ENCODE results near the gene NUCKS1.

GRCh38 chr1:205698921-205699320, 51.1 kb downstream of the NUCKS1 start:
- no peak for TF ChIP-seq CTCF (IDR thresholded peaks at IDR 0.05)
- no peak for TF ChIP-seq POLR2AphosphoS5 (IDR thresholded peaks at IDR 0.05; ENCODE audit: low read depth, low read length)
- no peak for TF ChIP-seq USF2 (IDR thresholded peaks at IDR 0.05; ENCODE audit: borderline replicate concordance, low read depth, low read length)
- TF ChIP-seq FOXM1 (IDR thresholded peaks at IDR 0.05; ENCODE audit: low read depth): no peak
- no peak for TF ChIP-seq CHD2 (IDR thresholded peaks at IDR 0.05; ENCODE audit: low read length, partially characterized antibody)
